GM10847 (cell line): ENCODE measurements around the gene DNAH9.

Experiments
- POLR2A ChIP-seq: IDR thresholded peaks from 2 replicates; pipeline ENCODE4 v1.6.1; 2011; ENCODE audit not compliant: insufficient read length; ENCODE audit errors: extremely low read depth

The DNAH9 gene

GRCh38 chr17:11979795-11980194 lies 381.5 kb downstream of the DNAH9 start:
- no peak for TF ChIP-seq POLR2A

GRCh38 chr17:11980813-11981212 lies 382.5 kb downstream of the DNAH9 start:
- TF ChIP-seq POLR2A: no peak

- no peak for TF ChIP-seq POLR2A
These were observed 383.6 kb downstream of the DNAH9 start for GRCh38 chr17:11981862-11982261.

GRCh38 chr17:11986179-11986941 lies 388.1 kb downstream of the DNAH9 start:
- no peak for TF ChIP-seq POLR2A

GRCh38 chr17:11986942-11987329 lies 388.7 kb downstream of the DNAH9 start:
- TF ChIP-seq POLR2A: no peak

GRCh38 chr17:11990363-11990983 lies 392.2 kb downstream of the DNAH9 start:
- TF ChIP-seq POLR2A: no peak

- no peak for TF ChIP-seq POLR2A
These were observed 393.2 kb downstream of the DNAH9 start for GRCh38 chr17:11991461-11991860.

- TF ChIP-seq POLR2A: no peak
These were observed 398.5 kb downstream of the DNAH9 start for GRCh38 chr17:11996722-11997146.

GRCh38 chr17:11997147-11997971 lies 399.1 kb downstream of the DNAH9 start, which contains the start of gene ZNF18:
TSS of gene ZNF18 (minus strand) at chr17:11997475. CDS start at chr17:11992829, 4,646 bp downstream.
- peak; percentile 95 for TF ChIP-seq POLR2A

GRCh38 chr17:11997972-11998233 lies 399.6 kb downstream of the DNAH9 start:
- no peak for TF ChIP-seq POLR2A

GRCh38 chr17:11999696-12000095 lies 401.4 kb downstream of the DNAH9 start:
- TF ChIP-seq POLR2A: no peak

GRCh38 chr17:12007466-12007865 lies 409.2 kb downstream of the DNAH9 start:
- TF ChIP-seq POLR2A: no peak
